Measurements from ENCODE around the gene LDB1.

The LDB1 gene

DNA sequence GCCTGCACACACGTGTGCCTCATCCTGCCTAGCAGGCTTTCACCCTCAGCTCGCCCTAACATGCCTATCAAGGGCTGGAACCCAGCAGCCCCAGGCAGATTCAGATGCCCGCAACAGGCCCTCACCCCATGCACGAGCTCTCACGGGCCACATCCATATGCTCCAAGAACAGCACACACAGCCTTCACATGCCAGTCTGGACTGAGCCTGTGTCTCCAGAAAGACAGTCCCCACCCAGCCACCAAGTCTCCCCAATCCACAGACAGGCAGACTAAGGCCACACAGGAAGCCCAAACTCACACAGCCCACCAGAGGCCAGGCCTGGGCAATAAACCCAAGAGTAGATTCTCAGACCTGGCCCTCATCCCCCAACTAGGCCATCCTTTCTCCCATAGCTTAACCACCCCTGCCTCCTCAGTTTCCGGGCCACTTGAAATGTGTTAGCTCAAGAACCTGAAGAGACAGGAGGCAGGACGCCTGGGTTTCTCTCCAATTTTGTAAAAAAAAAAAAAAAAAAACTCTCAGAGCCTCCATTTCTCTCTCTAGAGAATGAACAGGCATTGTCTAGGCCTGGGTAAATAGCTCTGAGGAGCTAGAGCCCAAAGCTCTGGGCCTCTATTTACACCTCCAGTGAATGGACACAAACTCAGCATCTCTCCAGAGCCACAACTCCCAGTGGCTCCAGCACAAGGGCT lies 6.8 kb downstream of the LDB1 start:
- DNase-seq (ENCODE audit: low read depth, low spot score) = no peak

- DNase-seq (ENCODE audit: low read depth, low spot score) = no peak
Observed at GRCh38 chr10:102112210-102112817, 7.9 kb downstream of the LDB1 start.

DNA sequence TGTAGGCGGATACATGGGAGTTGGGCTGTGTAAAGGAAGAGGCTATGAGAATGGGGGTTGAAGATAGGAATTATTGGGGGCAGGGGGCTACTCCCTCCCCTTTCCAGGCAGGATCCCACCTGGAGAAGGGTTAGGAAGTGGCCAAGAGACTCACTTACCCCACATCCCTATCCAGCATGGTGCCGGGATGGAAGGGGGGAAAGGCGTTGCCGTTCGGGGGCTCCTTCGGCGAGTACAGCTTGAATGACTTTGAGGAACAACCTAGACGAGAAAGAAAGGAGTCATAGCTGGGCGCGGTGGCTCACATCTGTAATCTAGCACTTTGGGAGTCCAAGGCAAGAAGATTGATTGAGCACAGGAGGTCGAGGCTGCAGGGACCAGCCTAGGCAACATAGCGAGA lies 8.9 kb downstream of the LDB1 start:
- DNase-seq (ENCODE audit: low read depth, low spot score) = no peak

DNA sequence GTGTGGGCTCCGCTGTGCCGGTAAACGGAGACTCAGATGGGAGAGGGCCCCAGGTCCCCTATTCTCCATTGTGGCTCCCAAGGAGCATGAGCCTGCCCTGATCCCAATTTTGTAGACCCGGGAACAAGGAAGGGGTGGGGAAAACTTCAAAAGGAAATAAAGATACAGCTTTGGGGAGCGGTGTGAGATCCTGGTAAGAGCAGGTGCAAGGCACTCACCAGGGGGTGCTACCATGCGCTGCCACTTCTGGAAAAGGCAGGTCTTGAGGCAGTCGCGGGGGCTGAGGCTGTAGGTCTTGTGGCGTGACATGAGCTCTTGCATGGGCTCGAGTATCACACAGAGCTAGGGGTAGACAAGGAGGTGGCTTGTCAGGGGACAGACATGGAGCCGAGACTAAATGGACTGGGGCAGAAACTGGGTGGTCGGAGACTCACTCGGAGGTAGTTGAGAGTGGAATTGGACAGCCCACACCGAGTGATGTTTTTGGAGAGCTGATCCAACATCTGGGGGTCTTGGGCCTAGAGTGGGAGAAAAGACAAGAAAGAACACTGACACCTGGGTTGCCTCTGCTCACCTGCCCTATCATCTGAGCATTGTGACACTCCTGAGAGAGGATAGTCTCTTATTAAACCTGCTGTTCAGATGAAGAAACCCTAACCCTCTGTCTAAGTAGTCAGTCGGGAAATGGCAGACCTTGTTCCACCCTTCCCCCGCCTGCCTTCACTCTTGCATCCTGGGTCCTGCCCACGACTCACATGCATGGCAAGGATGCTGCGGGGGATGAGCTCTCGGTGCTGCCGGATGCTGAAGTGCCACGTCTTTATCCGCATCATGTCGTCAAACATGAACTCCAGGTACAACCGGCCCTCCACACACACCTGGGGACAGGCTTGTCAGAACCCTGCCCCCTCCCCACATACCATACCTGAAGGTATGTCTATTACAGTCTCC lies 10.7 kb downstream of the LDB1 start:
- DNase-seq (ENCODE audit: low read depth, low spot score) = no peak

- no peak for DNase-seq (ENCODE audit: low read depth, low spot score)
Observed at GRCh38 chr10:102106998-102107397, 13.2 kb downstream of the LDB1 start.

GRCh38 chr10:102102421-102102820 lies 17.7 kb downstream of the LDB1 start:
- no peak for DNase-seq (ENCODE audit: low read depth, low spot score)

DNA sequence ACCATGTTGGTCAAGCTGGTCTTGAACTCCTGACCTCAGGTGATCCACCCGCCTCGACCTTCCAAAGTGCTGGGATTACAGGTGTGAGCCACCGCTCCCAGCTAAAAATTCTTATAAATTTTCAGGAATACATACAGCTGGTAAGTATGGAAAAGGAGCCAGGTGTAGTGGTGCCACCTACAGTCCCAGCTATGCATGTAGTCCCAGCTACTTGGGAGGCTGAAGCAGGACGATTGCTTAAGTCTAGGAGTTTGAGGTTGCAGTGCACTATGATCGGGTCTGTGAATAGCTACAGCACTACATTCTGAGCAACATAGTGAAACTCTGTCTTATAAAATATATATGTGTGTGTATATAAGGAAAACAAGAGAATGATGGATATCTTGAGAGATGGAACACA lies 19.0 kb downstream of the LDB1 start:
- DNase-seq (ENCODE audit: low read depth, low spot score) = no peak

DNA sequence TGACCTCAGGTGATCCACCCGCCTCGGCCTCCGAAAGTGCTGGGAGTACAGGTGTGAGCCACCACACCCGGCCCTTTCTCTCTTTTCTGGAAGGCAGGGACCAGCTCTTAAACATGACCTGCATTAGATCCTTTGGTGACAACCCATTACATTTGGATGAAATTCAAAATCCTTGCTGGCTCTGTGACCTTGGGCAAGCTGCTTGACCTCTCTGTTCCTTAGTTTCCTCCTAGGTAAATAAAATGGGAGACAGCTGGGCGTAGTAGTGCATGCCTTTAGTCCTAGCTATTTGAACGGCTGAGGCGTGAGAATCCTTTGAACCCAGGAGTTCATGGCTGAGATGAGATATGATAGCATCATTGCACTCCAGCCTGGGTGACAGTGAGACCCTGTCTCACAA lies 23.7 kb downstream of the LDB1 start:
- DNase-seq (ENCODE audit: low read depth, low spot score) = no peak

DNA sequence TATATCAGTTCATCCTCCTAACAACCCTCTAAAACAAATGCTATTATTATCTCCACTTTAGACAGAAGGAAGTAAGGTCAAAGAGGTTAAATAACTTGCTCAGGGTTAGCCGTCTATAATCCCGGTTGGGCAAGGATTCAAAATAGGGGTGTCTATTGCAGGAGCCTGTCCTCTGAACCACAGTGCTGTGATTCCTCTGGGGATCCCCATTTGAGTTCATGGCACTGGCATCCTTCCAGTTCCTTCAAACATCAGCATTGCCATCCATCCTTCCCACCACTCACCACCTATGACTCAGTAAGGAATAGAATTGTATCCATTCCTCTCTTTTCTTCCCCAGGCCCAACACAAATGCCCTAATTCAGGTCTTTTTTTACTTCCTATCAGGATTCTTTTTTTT lies 29.4 kb downstream of the LDB1 start:
- no peak for DNase-seq (ENCODE audit: low read depth, low spot score)

GRCh38 chr10:102086196-102086595 lies 34.0 kb downstream of the LDB1 start:
- DNase-seq (ENCODE audit: low read depth, low spot score) = no peak

- no peak for DNase-seq (ENCODE audit: low read depth, low spot score)
Observed at GRCh38 chr10:102085336-102085735, 34.8 kb downstream of the LDB1 start.

DNA sequence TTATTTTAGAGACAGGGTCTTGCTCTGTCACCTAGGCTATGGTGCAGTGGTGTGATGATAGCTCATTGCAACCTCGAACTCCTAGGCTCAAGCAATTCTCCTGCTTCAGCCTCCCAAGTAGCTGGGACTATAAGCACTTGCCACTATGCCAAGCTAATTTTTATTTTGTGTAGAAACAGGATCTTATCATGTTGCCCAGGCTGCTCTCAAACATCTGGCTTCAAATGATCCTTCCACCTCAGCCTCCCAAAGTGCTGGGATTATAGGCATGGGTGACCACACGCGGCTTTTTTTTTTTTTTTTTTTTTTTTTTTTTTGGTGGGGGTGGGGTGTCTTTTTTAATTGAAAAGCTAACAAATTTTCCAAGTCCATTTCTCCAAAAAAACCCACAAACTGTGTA lies 36.6 kb downstream of the LDB1 start:
- DNase-seq (ENCODE audit: low read depth, low spot score) = no peak

- DNase-seq (ENCODE audit: low read depth, low spot score) = no peak
Observed at GRCh38 chr10:102072673-102073527, 47.3 kb downstream of the LDB1 start.

GRCh38 chr10:102069071-102069470 lies 51.1 kb downstream of the LDB1 start:
- no peak for DNase-seq (ENCODE audit: low read depth, low spot score)

DNA sequence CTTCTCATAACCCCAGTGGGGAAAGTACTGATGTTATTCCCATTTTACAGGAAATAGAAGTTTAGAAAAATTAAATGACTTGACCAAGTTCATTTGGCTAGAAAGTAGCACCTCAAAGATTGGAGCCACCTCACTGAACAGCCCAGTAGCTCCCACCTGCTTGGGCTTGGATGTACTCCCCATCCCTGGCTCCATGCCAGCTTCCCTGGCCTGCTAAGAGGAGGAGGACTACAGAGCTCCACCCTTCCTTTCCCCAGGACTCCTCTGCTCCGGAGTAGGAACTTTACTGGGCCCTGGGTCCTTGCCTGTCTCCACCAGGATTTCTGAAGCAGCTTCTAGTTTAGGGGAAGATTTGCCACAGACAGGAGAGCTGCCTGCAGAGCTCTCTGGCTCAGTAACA lies 52.0 kb downstream of the LDB1 start:
- DNase-seq (ENCODE audit: low read depth, low spot score) = no peak

DNA sequence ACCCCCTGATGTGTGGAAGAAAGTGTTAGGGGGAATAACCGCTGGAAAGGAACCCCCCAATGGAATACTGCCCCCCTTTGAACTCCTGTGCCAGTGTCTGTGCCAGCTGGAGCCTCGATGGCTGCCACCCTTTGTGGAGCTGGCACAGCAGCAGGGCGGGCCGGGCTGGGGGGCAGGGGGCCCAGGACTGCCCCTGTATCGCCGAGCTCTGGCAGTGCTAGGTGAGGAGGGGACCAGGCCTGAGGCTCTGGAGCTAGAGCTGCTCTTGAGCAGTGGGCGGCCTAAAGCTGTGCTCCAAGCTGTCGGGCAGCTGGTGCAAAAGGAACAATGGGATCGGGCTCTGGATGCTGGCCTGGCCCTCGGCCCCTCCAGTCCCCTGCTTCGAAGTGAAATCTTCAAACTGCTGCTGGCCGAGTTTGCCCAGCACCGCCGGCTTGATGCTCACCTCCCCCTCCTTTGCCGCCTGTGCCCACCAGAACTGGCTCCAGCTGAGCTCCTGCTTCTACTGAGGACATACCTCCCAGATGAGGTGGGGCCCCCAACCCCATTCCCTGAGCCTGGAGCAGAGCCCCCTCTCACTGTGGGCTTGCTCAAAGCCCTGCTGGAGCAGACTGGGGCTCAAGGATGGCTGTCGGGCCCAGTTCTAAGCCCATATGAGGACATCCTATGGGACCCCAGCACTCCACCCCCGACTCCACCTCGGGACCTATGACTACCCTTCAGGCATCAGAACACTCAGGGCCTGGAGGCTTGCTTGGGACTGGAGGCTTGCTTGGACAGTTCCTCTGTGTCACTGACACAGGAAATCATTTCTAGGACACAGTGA lies 52.9 kb downstream of the LDB1 start:
- no peak for DNase-seq (ENCODE audit: low read depth, low spot score)

GRCh38 chr10:102066399-102067088 lies 53.6 kb downstream of the LDB1 start:
- no peak for DNase-seq (ENCODE audit: low read depth, low spot score)

DNA sequence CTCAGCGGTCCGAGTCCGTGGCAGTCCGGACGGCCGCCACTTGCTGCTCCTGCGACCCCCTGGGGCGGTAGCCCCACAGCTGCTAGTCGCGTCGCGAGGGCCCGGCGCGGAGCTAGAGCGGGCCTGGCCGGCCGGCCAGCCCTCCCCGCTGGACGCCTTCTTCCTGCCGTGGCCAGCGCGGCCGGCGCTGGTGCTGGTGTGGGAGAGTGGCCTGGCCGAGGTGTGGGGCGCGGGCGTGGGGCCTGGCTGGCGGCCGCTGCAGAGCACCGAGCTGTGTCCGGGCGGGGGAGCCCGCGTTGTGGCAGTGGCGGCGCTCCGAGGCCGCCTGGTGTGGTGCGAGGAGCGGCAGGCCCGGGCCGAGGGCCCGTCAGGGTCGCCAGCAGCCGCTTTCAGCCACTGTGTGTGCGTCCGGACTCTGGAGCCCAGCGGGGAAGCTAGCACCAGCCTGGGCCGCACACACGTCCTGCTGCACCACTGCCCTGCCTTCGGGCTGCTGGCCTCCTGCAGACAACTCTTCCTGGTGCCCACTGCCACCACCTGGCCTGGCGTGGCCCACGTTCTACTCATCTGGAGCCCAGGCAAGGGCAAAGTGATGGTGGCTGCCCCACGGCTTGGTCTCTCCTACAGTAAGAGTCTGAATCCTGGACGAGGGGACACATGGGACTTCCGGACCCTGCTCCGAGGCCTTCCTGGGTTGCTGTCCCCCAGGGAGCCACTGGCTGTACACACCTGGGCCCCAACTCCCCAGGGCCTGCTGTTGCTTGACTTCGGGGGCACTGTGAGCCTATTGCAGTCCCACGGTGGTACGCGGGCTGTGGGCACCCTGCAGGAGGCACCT lies 54.4 kb downstream of the LDB1 start:
- no peak for DNase-seq (ENCODE audit: low read depth, low spot score)

DNA sequence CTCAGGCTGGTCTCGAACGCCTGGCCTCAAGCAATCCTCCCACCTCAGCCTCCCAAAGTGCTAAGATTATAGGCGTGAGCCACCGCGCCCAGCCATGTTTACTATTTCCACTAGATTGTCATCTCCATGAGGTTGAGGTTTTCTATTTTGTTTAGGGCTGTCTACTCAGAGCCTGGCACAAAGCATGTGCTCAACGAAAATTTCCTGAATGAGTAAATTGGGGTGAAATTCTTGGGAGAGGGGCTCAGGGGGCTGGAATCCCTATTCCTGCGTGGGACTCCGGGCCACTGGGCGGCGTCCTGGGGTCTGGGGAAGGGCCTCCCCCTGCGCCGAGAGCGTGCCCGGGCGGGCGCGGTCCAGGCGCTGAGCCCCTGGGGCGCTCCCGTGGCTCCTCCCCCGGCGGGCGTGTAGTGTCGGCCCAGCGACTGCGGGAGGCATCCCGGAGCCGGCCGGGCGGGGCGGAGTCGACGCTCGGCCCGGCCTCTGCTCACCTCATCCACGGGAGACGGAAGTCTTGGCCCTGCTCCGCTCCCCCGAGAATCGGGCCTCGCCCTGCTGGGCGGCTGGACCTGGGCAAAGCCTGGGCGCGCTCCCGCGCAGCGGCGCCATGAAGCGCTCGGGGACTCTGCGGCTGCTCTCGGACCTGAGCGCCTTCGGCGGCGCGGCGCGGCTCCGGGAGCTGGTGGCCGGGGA lies 55.2 kb downstream of the LDB1 start, which contains the start of gene HPS6:
HPS6 (plus strand) TSS at position 482 of the 693 bp plus-strand sequence; CDS start at position 608, 126 bp downstream.
- no peak for DNase-seq (ENCODE audit: low read depth, low spot score)
